Thoracic aorta (tissue), 2 donors: ENCODE results near the gene ICE2. TPM values are rescaled to one million over a fixed set of nuclear protein-coding genes. Genes with fewer than 3 reads are reported as not detected.

ENCODE experiments used
- ATAC-seq: fragments of 150-250 bp; one replicate; pipeline ENCODE4 v1.8.0; 2017; ENCODE audit warnings: low read depth; ENCODE audit not compliant: insufficient number of reproducible peaks, low FRiP score
- DNase-seq: peaks from one replicate; pipeline ENCODE4 v3.0.0-alpha.2; 2020; ENCODE audit warnings: low spot score
- H3K27ac ChIP-seq, 2 donors: fragments of 200-600 bp; sonication (generic); 1 replicate in 1 of 2; 2 replicates in 1 of 2; pipeline ENCODE4 v1.5.1; 2016; ENCODE audit warnings: mild to moderate bottlenecking in 2 of 2, moderate library complexity in 2 of 2
- H3K27me3 ChIP-seq: fragments of 200-600 bp; sonication (generic); replicated peaks from 2 replicates; pipeline ENCODE4 v1.6.0; 2016; ENCODE audit warnings: mild to moderate bottlenecking; ENCODE audit not compliant: insufficient read depth
- H3K36me3 ChIP-seq: fragments of 200-600 bp; sonication (generic); one replicate; pipeline ENCODE4 v1.5.1; 2016
- H3K4me1 ChIP-seq, 2 donors: fragments of 200-600 bp; sonication (generic); 1 replicate in 1 of 2; 2 replicates in 1 of 2; pipeline versions ENCODE4 v1.5.1 to v1.6.0; 2016; ENCODE audit warnings: low read depth in 2 of 2, mild to moderate bottlenecking in 1 of 2; ENCODE audit not compliant: control insufficient read depth in 1 of 2
- H3K4me3 ChIP-seq: fragments of 200-600 bp; sonication (generic); 2 replicates; pipeline ENCODE4 v1.5.1; 2016; ENCODE audit warnings: mild to moderate bottlenecking
- H3K9me3 ChIP-seq: fragments of 200-600 bp; sonication (generic); 2 replicates; pipeline ENCODE4 v1.5.1; 2016
- total RNA-seq, 2 donors: library from RNA; depleted of rRNA; stranded (reverse); fragments of >200 nt; gene quantifications; one replicate each; pipeline versions ENCODE4 v1.1.0 to v1.2.3, GENCODE V29; 2016
- TF ChIP-seq, protein P1 (sequence below): fragments of 200-600 bp; sonication (generic); IDR thresholded peaks from one replicate; pipeline ENCODE4 v1.5.1; 2019; ENCODE audit warnings: antibody characterized with exemption

Gene ICE2
- total RNA-seq, 2 donors from 2014 or later, result 19.4 to 57.2 TPM

DNA sequence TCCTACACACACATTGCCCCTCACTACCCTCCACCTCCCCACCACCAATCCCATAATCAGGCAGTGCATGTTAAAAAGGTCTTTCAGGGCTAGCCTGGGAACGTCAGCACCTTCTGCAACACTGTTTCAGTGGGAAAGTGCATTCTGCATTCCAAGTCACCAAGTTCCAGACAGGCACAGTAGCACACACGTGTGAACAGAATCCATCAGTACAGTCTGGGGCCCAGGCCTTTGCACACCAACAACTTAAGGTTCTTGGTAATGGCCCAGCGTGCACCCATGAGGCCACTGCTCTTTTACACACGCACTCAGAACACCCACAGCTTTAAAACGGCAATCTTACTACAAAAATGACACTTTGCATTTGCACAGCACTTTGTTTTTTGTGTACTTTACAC lies 82.4 kb downstream of the ICE2 start:
- no peak for ATAC-seq
- Histone ChIP-seq H3K4me1 (peaks cover 36 to 75% of the 10 kb centered on the region in 2 donors), H3K36me3 (no peaks in the 10 kb centered on the region), H3K27ac (peak overlapping the region; percentile 99), H3K27me3 (no peaks in the 10 kb centered on the region), H3K9me3 (no peaks in the 10 kb centered on the region), H3K4me3 (peak overlapping the region; percentile 97)
- TF ChIP-seq, protein P1, sequence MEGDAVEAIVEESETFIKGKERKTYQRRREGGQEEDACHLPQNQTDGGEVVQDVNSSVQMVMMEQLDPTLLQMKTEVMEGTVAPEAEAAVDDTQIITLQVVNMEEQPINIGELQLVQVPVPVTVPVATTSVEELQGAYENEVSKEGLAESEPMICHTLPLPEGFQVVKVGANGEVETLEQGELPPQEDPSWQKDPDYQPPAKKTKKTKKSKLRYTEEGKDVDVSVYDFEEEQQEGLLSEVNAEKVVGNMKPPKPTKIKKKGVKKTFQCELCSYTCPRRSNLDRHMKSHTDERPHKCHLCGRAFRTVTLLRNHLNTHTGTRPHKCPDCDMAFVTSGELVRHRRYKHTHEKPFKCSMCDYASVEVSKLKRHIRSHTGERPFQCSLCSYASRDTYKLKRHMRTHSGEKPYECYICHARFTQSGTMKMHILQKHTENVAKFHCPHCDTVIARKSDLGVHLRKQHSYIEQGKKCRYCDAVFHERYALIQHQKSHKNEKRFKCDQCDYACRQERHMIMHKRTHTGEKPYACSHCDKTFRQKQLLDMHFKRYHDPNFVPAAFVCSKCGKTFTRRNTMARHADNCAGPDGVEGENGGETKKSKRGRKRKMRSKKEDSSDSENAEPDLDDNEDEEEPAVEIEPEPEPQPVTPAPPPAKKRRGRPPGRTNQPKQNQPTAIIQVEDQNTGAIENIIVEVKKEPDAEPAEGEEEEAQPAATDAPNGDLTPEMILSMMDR, result no peak
- DNase-seq, result no peak

DNA sequence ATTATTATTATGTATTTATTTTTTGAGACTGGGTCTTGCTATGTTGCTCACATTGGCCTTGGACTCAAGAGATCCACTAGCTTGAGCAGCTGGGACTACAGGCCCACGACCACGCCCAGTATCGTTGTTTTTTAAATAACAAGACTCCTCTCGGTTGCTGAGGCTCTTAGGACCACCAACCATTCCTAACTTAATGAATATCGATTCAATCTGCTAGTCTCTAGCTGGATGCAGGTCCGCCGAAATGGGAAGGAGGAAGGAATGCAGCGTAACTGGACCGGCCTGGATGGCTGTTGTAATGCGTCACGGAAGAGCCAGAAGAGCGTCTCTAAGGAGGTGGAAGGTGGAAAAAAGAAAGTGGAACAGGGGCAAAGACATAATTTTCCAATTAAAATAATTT lies 82.8 kb downstream of the ICE2 start:
- Histone ChIP-seq H3K4me1 (peaks cover 40 to 75% of the 10 kb centered on the region in 2 donors), H3K4me3 (peak overlapping the region; percentile 97), H3K36me3 (no peaks in the 10 kb centered on the region), H3K27ac (peak overlapping the region; percentile 99), H3K27me3 (no peaks in the 10 kb centered on the region), H3K9me3 (no peaks in the 10 kb centered on the region)
- TF ChIP-seq, protein P1, result no peak
- ATAC-seq (no peak), DNase-seq (no peak)

DNA sequence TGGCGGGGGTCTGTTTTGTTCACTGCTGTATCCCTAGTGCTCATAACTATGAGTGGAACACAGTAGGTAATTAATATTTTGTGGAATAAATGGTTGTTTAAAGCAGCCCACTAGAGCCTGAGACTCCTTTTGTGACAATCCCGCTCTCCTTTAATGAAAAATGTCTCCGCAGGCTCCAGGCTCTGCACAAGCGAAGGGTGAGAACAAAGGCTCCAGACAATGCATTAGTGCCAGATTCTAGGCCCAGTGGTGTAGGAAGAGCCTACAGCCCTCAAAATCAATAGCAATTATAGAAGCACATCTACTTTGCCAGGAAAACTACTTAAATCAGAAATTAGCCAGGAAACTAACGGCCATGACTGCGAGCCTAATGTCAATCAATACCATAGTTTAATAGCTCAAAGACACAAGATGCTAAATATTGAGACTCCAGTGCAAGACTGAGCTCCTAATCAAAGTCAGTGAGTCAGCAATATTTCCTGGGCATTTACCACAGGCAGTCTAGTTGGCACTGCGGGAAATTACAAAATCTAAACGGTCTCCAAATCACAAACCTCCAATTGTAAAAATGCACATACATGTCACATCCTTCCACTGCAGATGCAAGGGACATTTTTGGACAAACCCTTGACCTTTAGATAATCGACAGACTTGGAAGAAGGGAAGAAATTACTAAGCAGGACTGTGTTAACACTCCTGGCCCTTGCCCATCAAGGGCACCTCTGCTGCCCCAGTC lies 83.5 kb downstream of the ICE2 start:
- H3K4me3 ChIP-seq, result peak overlapping the region; percentile 97
- peaks cover 47 to 76% of the 10 kb centered on the region in 2 donors for H3K4me1 ChIP-seq
- H3K27ac ChIP-seq, result peak overlapping the region; percentile 99
- DNase-seq, result no peak
- H3K9me3 ChIP-seq, result no peaks in the 10 kb centered on the region
- no peaks in the 10 kb centered on the region for H3K27me3 ChIP-seq
- no peaks in the 10 kb centered on the region for H3K36me3 ChIP-seq
- TF ChIP-seq, protein P1, result no peak
- no peak for ATAC-seq

DNA sequence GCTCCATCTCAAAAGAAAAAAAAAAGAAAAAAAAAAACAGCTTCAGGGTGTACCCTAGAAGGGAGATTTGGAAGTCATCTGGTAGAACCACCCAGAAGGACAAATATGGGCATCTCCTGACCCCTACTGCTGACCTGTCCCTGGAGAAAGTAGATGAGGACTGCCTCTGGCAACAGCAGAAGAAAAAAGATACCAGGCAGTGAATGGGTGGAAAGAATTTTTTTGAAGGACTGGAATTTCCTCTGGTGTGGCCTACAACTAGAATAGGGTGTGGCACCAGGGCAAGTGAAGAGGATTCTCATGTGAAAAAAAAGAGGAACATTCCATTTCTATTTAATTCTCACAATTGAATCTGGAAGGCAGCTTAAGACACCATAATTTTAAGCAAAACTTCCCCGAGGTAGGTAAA lies 84.2 kb downstream of the ICE2 start:
- TF ChIP-seq, protein P1, result no peak
- Histone ChIP-seq H3K27ac (peak overlapping the region; percentile 99), H3K27me3 (no peaks in the 10 kb centered on the region), H3K4me1 (peaks cover 50 to 82% of the 10 kb centered on the region in 2 donors), H3K9me3 (no peaks in the 10 kb centered on the region), H3K4me3 (peak overlapping the region; percentile 97), H3K36me3 (no peaks in the 10 kb centered on the region)
- DNase-seq, result no peak
- ATAC-seq, result no peak

DNA sequence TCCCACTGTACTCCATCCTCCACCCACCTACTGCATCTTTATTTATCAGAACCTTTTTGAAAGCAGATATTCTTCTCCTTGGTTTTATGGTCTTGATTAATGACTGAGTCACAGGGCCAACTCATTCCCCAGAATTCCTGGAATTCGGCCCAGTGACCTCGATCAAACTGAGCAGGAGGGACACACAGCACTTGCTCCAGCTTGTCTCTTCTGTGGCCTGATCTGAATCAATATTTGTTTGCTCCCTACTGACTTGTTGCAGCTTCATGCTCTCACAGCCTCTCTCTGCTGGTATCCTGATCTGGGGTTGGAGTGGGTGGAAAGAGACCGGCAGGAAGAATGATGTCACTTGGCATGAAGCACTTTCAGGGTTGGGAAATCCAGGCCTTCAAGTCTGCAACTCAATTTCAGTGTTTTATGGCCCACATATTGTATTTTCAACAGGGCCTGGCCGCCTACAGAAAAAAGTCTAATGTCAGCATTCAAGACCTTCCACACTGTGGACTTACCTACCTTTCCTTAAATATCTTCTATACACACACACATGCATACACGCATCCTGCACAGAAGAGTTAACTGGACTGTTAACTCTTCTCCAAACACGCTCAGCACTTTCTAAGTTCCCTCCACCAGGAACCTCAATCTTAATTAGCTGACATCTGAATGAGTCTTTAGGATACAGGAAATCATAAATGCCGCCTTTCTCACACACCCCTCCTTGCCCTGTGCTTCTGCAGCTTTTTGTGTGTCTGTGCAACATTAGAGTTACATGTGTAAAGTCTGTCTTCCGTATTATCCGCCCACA lies 85.8 kb downstream of the ICE2 start:
- peaks cover 52 to 84% of the 10 kb centered on the region in 2 donors for H3K4me1 ChIP-seq
- H3K27ac ChIP-seq, result peak overlapping the region; percentile 99
- no peaks in the 10 kb centered on the region for H3K36me3 ChIP-seq
- DNase-seq, result peak; percentile 39
- no peaks in the 10 kb centered on the region for H3K27me3 ChIP-seq
- TF ChIP-seq, protein P1, result no peak
- no peaks in the 10 kb centered on the region for H3K9me3 ChIP-seq
- peak overlapping the region; percentile 97 for H3K4me3 ChIP-seq
- ATAC-seq, result peak; percentile 54
